Pulmonary artery endothelial cell (primary cell): Measurements from ENCODE around the gene PUM2. TPM values are rescaled to one million over a fixed set of nuclear protein-coding genes. Genes with fewer than 3 reads are reported as not detected.
A peak's percentile ranks its signal among the peaks of the same experiment; 100 is the strongest.

Experiments
- DNase-seq: peaks from one replicate; pipeline ENCODE4 v3.0.0-alpha.2; 2011; ENCODE audit warnings: low read depth, low spot score
- total RNA-seq: library from RNA; depleted of rRNA; stranded (reverse); fragments of >200 nt; gene quantifications from 2 replicates; pipeline ENCODE4 v1.2.3, GENCODE V29; 2014

Gene PUM2
- total RNA-seq, 1 donor from 2014 or later = 47.5 TPM

DNA sequence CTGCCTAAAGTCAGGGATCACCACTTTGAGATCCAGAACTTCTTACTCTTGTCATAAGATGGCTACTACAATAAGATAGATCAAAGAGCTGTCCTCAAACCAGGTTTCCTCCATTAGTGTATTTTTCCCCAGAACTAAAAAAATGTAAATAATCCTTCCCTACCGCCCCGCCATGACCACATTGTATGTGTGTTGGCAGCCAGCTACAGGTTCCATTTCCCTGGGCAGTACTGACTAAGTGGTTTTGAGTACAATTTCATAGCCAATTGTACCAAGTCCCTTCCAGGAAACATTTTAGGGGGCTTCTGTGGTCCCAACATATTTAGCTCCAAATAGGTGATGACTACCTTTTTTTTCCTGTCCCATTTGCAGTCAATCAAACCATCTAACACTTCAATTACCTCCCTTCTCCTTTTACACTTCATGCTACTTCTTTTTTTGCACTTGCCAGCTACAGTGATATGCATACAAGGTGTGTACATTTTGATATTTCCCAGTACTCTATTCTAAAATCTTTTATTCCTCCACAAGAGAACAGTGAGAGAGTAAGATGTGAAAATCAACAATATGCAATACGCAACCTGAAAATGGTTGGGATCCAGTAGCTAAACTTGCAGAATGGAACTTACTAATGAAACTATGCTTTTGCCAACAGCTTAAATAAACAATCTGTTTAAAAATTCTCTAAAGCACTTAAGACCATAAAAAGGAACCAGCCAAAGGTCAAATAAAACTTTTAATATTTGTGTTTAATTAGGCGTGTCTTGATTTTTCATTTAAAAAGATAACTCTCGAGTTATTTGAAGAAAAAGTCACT lies 3.9 kb downstream of the PUM2 start:
- DNase-seq = no peak

DNA sequence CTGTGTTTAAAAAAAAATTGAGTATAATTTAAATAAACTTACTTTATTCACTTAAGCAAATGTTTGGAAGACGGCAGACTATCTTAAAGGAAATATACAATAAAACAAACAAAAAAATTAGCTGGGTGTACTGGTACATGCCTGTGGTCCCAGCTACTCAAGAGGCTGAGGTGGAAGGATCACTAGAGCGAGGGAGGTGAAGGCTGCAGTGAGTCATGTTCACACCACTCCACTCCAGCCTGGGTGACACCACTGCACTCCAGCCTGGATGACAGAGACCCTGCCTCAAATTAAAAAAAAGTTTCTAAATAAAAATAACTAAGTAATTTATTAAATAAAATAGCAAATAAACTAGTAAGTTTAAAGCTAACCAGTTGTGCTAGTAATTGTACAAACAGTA lies 7.5 kb downstream of the PUM2 start:
- no peak for DNase-seq

DNA sequence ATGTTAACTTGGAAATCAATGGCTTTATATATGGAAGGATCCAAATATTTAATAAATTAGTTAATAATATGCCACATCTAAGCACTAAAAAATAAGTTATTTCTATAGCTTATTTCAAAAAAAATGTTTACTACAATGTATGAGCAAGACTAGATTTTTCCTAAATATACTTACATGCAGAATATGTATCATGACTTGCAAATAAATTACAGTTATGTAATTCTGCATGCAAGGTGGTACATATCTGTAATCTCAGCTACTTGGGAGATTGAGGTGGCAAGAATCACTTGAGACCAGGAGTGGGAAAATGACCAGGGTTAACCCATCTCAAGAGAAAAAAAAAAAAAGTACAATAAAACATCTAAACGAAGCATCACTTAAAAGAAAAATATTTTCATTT lies 11.6 kb downstream of the PUM2 start:
- DNase-seq = no peak

DNA sequence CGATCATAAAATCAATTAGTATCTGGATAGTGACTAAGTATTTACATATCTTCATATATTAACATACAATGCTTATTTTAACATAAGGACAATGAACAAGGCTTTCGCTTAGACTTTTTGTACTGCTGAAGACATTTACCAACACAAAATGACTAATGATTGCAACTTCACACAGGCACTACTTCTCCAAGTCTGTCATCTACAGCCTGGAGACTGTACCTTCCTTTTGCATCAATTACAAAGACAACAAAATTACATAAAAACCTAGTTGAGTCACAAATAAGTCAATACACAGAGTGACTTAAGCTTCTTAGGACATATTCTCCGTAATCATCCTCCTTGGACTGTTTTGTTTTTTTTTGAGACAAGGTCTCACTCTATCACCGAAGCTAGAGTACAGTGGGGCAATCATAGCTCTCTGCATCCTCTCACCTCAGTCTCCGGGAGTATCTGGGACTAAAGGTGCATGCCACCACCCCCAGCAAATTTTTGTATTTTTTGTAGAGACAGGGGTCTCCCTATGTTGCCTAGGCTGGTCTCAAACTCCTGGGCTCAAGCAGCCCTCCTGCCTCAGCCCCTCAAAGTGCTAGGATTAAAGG lies 15.9 kb downstream of the PUM2 start:
- DNase-seq = no peak

DNA sequence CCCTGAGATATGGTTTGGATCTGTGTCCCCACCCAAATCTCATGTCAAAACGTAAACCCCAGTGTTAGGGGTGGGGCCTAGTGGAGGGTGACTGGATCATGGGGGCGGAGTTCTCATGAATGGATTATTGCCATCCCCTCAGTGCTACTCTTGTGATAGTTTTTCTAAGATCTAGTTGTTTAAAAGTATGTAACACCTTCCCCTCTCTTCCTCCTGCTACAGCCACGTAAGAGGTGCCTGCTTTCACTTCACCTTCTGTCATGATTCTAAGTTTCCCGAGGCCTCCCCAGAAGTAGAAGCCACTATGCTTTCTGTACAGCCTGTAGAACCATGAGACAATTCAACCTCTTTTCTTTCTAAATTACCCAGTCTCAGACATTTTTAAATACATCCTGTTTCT lies 16.9 kb downstream of the PUM2 start:
- no peak for DNase-seq

DNA sequence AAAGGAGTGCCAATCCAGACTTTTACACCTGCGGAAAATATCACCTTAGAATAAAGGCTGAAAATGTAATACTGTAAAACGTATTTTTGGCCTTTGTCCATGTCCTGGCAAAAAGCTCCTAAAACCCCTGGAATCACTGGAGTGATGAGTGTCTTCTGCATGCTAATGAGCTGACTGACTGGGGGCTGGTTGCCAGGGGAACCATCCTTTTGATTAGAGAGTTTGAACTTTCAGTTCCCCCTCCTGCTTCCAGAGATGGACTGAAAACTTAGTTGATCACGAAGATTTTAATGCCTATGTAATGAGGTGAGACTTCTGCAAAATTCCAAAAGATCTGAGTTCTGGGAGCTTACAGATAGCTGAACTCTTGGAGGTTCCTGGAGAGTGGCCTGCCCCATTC lies 20.5 kb downstream of the PUM2 start:
- DNase-seq = no peak

GRCh38 chr2:20327370-20327769 lies 23.3 kb downstream of the PUM2 start:
- DNase-seq = no peak

- no peak for DNase-seq
Measured at GRCh38 chr2:20326163-20326780, 24.4 kb downstream of the PUM2 start.

DNA sequence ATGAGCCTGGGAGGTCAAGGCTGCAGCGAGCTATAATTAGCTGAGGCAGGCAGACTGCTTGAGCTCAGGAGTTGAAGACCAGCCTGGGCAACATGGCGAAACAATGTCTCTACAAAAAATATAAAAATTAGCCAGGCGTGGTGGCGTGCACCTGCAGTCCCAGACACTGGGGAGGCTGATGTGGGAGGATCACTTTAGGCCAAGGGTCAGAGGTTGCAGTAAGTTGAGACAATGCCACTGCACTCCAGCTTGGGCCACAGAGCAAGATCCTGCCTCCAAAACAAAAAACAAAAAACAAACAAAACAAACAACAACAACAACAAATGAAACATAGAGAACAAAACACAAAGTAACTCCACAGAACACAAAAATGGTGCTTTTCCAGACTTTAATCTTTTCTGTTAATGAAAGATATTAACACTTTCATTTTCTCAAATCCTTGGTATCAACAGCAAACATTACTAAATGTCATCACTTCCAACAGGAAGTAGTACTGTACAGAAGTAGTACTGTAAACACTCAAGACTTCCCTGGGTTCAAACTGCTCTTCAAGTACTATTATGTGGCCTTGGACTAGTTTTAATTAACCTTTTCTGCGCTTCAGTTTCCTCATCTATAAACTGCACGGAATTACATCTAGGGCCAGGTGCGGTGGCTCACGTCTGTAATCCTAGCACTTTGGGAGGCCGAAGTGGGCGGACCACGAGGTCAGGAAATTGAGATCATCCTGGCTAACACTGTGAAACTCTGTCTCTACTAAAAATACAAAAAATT lies 27.9 kb downstream of the PUM2 start:
- no peak for DNase-seq

DNA sequence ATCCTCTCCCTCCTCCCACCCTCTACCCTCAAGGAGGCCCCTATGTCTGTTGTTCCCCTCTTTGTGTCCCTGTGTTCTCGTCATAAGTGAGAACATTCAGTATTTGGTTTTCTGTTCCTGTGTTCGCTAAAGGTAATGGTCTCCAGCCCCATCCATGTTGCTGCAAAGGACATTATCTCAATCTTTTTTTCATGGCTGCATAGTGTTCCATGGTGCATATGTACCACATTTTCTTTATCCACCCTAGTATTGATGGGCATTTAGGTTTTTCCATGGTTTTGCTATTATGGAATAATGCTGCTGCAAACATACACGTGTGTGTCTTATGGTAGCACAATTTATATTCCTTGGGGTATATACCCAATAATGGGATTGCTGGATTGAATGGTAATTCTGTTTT lies 33.0 kb downstream of the PUM2 start:
- no peak for DNase-seq

- DNase-seq = no peak
Measured at GRCh38 chr2:20317197-20317596, 33.4 kb downstream of the PUM2 start.

GRCh38 chr2:20314562-20315501 lies 35.8 kb downstream of the PUM2 start:
- DNase-seq = peak; percentile 69

GRCh38 chr2:20313659-20314058 lies 37.0 kb downstream of the PUM2 start:
- DNase-seq = no peak

DNA sequence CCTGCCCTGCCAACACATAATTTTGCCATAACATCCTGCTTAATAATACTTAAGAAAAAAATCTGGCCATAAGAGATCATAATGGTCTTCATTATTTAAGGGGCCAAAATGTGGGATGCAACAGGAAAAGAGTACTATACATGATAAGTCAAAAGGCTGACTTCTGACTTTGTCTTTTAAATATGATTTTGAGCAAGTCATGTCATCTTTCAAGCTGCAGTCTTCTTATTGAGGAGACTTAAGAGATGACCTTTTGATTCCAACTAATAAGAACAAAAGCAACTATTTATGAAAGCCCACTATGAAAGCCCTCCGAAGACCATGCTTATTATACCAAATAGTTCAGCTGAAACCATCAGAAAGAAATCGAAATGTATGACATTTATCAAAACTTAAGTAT lies 41.6 kb downstream of the PUM2 start:
- DNase-seq = no peak

DNA sequence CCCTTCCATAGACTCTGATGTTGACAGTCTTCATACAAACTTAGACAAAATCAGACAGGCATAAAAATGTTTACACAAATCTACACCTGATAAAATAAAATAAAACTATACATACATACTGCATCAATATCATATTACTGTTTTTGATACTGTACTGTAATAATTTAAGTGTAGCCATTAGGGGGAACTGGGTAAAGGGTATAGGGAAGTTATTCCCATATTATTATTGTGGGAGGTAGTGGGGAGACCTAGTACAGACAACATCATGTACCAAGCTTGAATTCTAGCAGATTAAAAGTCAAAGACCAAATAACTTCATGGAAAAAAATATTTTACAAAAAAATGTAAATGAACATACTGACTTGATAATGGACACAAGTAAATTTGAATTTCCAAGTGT lies 43.3 kb downstream of the PUM2 start:
- no peak for DNase-seq

DNA sequence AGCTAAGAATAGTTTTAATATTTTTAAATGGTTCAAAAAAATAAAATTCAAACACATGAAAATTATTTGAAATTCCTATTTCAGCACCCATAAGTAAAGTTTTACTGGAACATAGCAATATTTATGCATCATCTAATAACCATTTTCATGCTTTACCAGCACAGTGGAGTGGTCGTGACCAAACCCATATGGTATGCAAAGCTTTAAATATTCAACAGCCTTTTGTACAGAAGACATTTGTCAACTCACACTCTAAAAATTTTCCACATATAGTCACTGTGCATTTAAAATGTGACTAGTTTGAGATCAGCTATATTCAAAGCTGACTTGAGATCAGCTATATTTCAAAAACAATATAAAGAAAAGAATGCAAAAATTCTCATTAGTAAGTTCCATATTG lies 46.2 kb downstream of the PUM2 start:
- no peak for DNase-seq

- no peak for DNase-seq
Measured at GRCh38 chr2:20303966-20304365, 46.7 kb downstream of the PUM2 start.

DNA sequence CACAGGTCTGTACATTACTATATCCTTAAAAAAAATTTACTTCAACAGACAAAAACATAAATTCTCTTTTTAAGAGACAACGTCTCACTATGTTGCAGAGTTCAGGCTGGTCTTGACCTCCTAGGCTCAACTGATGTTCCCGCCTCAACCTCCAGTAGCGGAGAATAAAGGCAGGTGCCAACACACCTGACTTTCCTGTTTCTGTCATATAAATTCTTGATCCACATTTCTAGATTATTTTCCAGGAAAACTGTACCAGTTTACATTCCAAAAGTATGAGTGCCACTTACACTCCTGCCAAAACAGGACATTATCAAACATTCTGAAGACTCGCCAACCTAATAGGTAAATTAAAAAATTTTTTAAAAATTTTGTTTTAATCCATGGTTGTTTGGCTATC lies 48.6 kb downstream of the PUM2 start:
- DNase-seq = no peak

GRCh38 chr2:20300656-20301055 lies 50.0 kb downstream of the PUM2 start:
- DNase-seq = no peak

DNA sequence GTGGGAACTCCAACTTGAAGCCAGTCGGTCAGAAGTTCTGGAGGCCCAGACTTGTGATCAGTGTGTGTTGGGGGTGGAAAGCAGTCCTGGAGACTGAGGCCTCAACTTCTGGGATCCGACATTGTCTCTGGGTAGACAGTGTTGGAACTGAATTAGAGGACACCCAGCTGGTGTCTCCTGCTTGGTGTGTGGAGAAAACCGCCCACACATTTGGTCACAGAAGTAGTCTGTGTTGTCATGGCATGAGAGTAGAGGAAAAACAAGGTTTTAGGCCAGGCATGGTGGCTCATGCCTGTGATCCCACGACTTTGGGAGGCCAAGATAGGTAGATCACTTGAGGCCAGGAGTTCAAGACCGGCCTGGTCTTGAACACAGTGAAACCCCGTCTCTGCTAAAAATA lies 51.5 kb downstream of the PUM2 start:
- no peak for DNase-seq

DNA sequence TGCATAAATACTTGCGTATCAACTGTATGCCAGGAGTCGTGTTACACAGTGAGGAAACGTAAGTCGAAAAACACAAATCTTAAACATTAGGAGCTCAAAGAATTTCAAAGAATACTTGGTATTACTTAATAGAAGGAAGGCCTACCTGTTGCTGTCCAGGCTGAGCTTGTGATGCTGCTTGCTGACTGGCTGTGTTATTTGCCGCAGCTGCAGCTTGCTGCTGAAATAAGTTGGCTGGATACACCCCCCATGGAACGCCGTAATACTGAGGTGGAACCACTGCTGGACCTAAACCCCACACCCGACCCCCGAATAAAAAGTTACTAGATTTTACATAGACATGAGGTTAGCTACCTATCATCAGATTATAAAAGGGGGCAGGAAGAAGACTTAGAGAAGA lies 56.4 kb downstream of the PUM2 start:
- no peak for DNase-seq
